ENCODE data around the gene IZUMO1. TPM values are rescaled to one million over a fixed set of nuclear protein-coding genes. Genes with fewer than 3 reads are reported as not detected.

The IZUMO1 gene
- total and polyA plus RNA-seq, 2 of the 13 experiments (the other 11 are each of a cell fraction or from before 2014, with no cell fraction given) = 0.07 to 0.22 TPM

DNA sequence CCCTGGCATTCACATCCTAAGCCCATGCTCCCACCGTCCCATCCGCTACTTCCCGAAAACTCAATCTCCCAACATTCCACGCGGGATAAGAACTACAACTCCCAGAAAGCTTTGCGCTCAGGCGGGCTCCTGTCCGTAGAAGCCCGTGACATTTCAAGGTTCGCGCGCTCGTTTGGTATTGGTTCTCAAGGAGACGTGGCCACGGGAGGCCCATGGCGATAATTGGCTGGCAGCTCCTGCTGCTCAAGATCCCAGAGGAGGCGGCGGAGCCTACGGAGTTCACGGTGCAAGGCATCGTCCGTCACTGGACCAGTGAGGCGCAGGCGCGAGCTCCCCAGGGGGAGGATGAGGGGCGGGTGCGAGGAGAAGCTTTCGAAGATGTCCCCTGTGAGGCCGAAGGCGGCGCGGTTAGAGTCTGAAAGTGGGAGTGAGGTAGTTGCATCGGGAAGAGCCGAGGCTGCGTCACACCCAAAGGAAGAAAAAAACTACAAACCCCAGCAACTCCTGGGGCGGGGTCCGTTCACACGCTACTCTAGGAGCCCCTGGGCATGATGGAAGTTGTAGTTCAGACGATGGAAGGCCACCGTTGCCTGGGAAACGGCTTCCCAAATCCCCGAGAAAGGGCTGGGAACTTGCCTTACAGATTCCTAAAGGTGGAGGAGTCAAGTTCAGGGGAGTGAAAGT is 26.0 kb downstream of the IZUMO1 start (continued):
- no peak for TF ChIP-seq NFKBIZ (CRISPR knock-in tag; IDR thresholded peaks at IDR 0.05)
- peak; percentile 60; the same call in 1 of the 2 replicates for TF ChIP-seq ERF (CRISPR knock-in tag; IDR thresholded peaks at IDR 0.05)
- TF ChIP-seq ONECUT2 (CRISPR knock-in tag; IDR thresholded peaks at IDR 0.05) = no peak
- TF ChIP-seq ZNF205 (CRISPR knock-in tag; IDR thresholded peaks at IDR 0.05) = no peak; the same call in 1 of the 2 replicates
- TF ChIP-seq SPEN (CRISPR knock-in tag; IDR thresholded peaks at IDR 0.05; ENCODE audit: low read depth) = 0 out of 2 replicates have a peak, but pooled peaks have one; percentile 13
- TF ChIP-seq ELK4 (CRISPR knock-in tag; IDR thresholded peaks at IDR 0.05; ENCODE audit: borderline replicate concordance) = no peak
- TF ChIP-seq ATAD3A (CRISPR knock-in tag; IDR thresholded peaks at IDR 0.05) = no peak
- TF ChIP-seq ZNF605 (CRISPR knock-in tag; IDR thresholded peaks at IDR 0.05) = no peak
- TF ChIP-seq SMC3 (IDR thresholded peaks at IDR 0.05; ENCODE audit: low read length) = no peak
- TF ChIP-seq POLR2G (IDR thresholded peaks at IDR 0.05; ENCODE audit: low read depth, low read length) = peak; percentile 55
- TF ChIP-seq ZNF12 (CRISPR knock-in tag; IDR thresholded peaks at IDR 0.05) = no peak
- TF ChIP-seq NKX3-1 (CRISPR knock-in tag; IDR thresholded peaks at IDR 0.05) = no peak
- TF ChIP-seq RXRA (CRISPR knock-in tag; IDR thresholded peaks at IDR 0.05) = peak; percentile 40; the same call in 1 of the 2 replicates
- TF ChIP-seq TFDP1 (CRISPR knock-in tag; IDR thresholded peaks at IDR 0.05; ENCODE audit: borderline replicate concordance) = peak; percentile 100
- TF ChIP-seq ZBTB43 (CRISPR knock-in tag; conservative IDR thresholded peaks at IDR 0.05) = no peak
- peak; percentile 17; the same call in 1 of the 2 replicates for TF ChIP-seq PHF21A (CRISPR knock-in tag; IDR thresholded peaks at IDR 0.05)
- no peak for TF ChIP-seq ZNF782 (CRISPR knock-in tag; IDR thresholded peaks at IDR 0.05; ENCODE audit: borderline replicate concordance)
- TF ChIP-seq FOXK2 (IDR thresholded peaks at IDR 0.05) = no peak
- TF ChIP-seq NPAS2 (CRISPR knock-in tag; IDR thresholded peaks at IDR 0.05; ENCODE audit: borderline replicate concordance) = no peak
- TF ChIP-seq AGO1 (IDR thresholded peaks at IDR 0.05; ENCODE audit: low read depth, low read length, poor library complexity, severe bottlenecking) = no peak
- TF ChIP-seq, protein P1, sequence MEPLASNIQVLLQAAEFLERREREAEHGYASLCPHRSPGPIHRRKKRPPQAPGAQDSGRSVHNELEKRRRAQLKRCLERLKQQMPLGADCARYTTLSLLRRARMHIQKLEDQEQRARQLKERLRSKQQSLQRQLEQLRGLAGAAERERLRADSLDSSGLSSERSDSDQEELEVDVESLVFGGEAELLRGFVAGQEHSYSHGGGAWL (CRISPR knock-in tag; IDR thresholded peaks at IDR 0.05) = no peak
- no peak; the same call in 1 of the 2 replicates for TF ChIP-seq ZNF331 (CRISPR knock-in tag; IDR thresholded peaks at IDR 0.05)
- peak; percentile 43; the same call in 1 of the 2 replicates for TF ChIP-seq ARNTL (CRISPR knock-in tag; IDR thresholded peaks at IDR 0.05)
- TF ChIP-seq CAMTA2 (CRISPR knock-in tag; IDR thresholded peaks at IDR 0.05; ENCODE audit: borderline replicate concordance) = no peak
- peak; percentile 57; the same call in 1 of the 2 replicates for TF ChIP-seq SIN3B (IDR thresholded peaks at IDR 0.05; ENCODE audit: low read length)
- TF ChIP-seq HDAC1 (CRISPR knock-in tag; IDR thresholded peaks at IDR 0.05) = peak; percentile 76
- TF ChIP-seq ZNF44 (CRISPR knock-in tag; IDR thresholded peaks at IDR 0.05) = 0 out of 2 replicates have a peak, but pooled peaks have one; percentile 81
- TF ChIP-seq PAX8 (CRISPR knock-in tag; IDR thresholded peaks at IDR 0.05; ENCODE audit: borderline replicate concordance) = no peak

Data from HepG2 (cell line).